Neuronal stem cell (in vitro differentiated cells): Measurements from ENCODE around the gene RSPRY1.

Experiments used
- DNase-seq: peaks from one replicate; pipeline ENCODE4 v3.0.0-alpha.2; 2013; ENCODE audit warnings: low spot score
- H2AFZ ChIP-seq: one replicate; pipeline ENCODE4 v1.6.1; 2013; ENCODE audit warnings: mild to moderate bottlenecking, low read length, inconsistent platforms
- H2AK5ac ChIP-seq: 2 replicates; pipeline ENCODE4 v1.6.1; 2013; ENCODE audit warnings: low read depth, mild to moderate bottlenecking, inconsistent platforms, low read length, moderate library complexity, mixed read lengths
- H2BK120ac ChIP-seq: 2 replicates; pipeline ENCODE4 v1.6.1; 2013; ENCODE audit warnings: low read depth, mild to moderate bottlenecking, inconsistent platforms, low read length, moderate library complexity, mixed read lengths
- H2BK12ac ChIP-seq: one replicate; pipeline ENCODE4 v1.6.1; 2013; ENCODE audit warnings: low read length, inconsistent platforms
- H2BK15ac ChIP-seq: 2 replicates; pipeline ENCODE4 v1.6.1; 2013; ENCODE audit warnings: mild to moderate bottlenecking, low read length, inconsistent platforms, mixed read lengths
- H2BK5ac ChIP-seq: one replicate; pipeline ENCODE4 v1.6.1; 2013; ENCODE audit warnings: inconsistent platforms, mild to moderate bottlenecking, low read length, moderate library complexity
- H3K14ac ChIP-seq: one replicate; pipeline ENCODE4 v1.6.1; 2013; ENCODE audit warnings: low read length, inconsistent platforms
- H3K18ac ChIP-seq: 2 replicates; pipeline ENCODE4 v1.6.1; 2013; ENCODE audit warnings: low read length, inconsistent platforms
- H3K23ac ChIP-seq: 2 replicates; pipeline ENCODE4 v1.6.1; 2013; ENCODE audit warnings: low read depth, mild to moderate bottlenecking, mixed read lengths, low read length, inconsistent platforms; ENCODE audit not compliant: poor library complexity
- H3K27ac ChIP-seq: replicated peaks from 3 replicates; pipeline ENCODE4 v1.5.1; 2013; ENCODE audit warnings: low read length, inconsistent platforms
- H3K27me3 ChIP-seq, 3 experiments: 2 replicates each; pipeline ENCODE4 v1.6.1; 2013; ENCODE audit warnings: low read length in 3 of 3, mild to moderate bottlenecking in 2 of 3, inconsistent platforms in 1 of 3, low read depth in 1 of 3, mixed read lengths in 1 of 3, moderate library complexity in 1 of 3; ENCODE audit not compliant: control insufficient read depth in 3 of 3, insufficient read depth in 3 of 3
- H3K36me3 ChIP-seq, 2 donors: replicated peaks in 1 of 2; 2 replicates each; pipeline ENCODE4 v1.6.1; 2013; ENCODE audit warnings: low read length in 2 of 2; ENCODE audit not compliant: control insufficient read depth in 2 of 2, insufficient read depth in 2 of 2
- H3K4ac ChIP-seq: 2 replicates; pipeline ENCODE4 v1.6.1; 2013; ENCODE audit warnings: inconsistent platforms, mild to moderate bottlenecking, low read length, moderate library complexity
- H3K4me1 ChIP-seq, 2 donors: 1 replicate in 1 of 2; 2 replicates in 1 of 2; pipeline ENCODE4 v1.6.1; 2013; ENCODE audit warnings: low read length in 2 of 2, low read depth in 1 of 2; ENCODE audit not compliant: control insufficient read depth in 2 of 2, insufficient read depth in 1 of 2
- H3K4me2 ChIP-seq: one replicate; pipeline ENCODE4 v1.6.1; 2013; ENCODE audit warnings: mild to moderate bottlenecking, low read length, inconsistent platforms; ENCODE audit not compliant: insufficient read depth, poor library complexity, severe bottlenecking
- H3K4me3 ChIP-seq, 2 donors: 2 replicates each; pipeline ENCODE4 v1.5.1; 2013; ENCODE audit warnings: low read length in 2 of 2, mild to moderate bottlenecking in 2 of 2, inconsistent platforms in 1 of 2, moderate library complexity in 1 of 2
- H3K79me1 ChIP-seq: one replicate; pipeline ENCODE4 v1.6.1; 2013; ENCODE audit warnings: low read depth, mild to moderate bottlenecking, inconsistent platforms, low read length, moderate library complexity
- H3K9ac ChIP-seq: one replicate; pipeline ENCODE4 v1.6.1; 2013; ENCODE audit warnings: mild to moderate bottlenecking, low read depth, low read length, inconsistent platforms; ENCODE audit not compliant: poor library complexity
- H3K9me3 ChIP-seq, 2 donors: replicated peaks in 1 of 2; 2 replicates each; pipeline versions ENCODE3 to v1.6.1; 2013; ENCODE audit warnings: low read length in 2 of 2, mild to moderate bottlenecking in 2 of 2, inconsistent platforms in 1 of 2, low read depth in 1 of 2, mixed read lengths in 1 of 2, moderate library complexity in 1 of 2; ENCODE audit not compliant: control insufficient read depth in 2 of 2, insufficient read depth in 1 of 2
- H4K8ac ChIP-seq: one replicate; pipeline ENCODE4 v1.6.1; 2013; ENCODE audit warnings: low read depth, mild to moderate bottlenecking, inconsistent platforms, low read length, moderate library complexity
- H4K91ac ChIP-seq: one replicate; pipeline ENCODE4 v1.6.1; 2013; ENCODE audit warnings: low read length, low read depth, mild to moderate bottlenecking, inconsistent platforms; ENCODE audit not compliant: poor library complexity
- WGBS, 2 donors: extraction: QIAGEN DNeasy Blood & Tissue Kit; methylation state at CpG; one replicate each; pipeline ENCODE4 v1.1.7; 2013; ENCODE audit warnings: missing lambda C conversion rate in 2 of 2, mixed read lengths in 1 of 2; ENCODE audit not compliant: insufficient read length in 2 of 2, insufficient replicate concordance in 1 of 2; ENCODE audit errors: extremely low coverage in 2 of 2; 5-methylcytosine and 5-hydroxymethylcytosine counted together

The RSPRY1 gene

DNA sequence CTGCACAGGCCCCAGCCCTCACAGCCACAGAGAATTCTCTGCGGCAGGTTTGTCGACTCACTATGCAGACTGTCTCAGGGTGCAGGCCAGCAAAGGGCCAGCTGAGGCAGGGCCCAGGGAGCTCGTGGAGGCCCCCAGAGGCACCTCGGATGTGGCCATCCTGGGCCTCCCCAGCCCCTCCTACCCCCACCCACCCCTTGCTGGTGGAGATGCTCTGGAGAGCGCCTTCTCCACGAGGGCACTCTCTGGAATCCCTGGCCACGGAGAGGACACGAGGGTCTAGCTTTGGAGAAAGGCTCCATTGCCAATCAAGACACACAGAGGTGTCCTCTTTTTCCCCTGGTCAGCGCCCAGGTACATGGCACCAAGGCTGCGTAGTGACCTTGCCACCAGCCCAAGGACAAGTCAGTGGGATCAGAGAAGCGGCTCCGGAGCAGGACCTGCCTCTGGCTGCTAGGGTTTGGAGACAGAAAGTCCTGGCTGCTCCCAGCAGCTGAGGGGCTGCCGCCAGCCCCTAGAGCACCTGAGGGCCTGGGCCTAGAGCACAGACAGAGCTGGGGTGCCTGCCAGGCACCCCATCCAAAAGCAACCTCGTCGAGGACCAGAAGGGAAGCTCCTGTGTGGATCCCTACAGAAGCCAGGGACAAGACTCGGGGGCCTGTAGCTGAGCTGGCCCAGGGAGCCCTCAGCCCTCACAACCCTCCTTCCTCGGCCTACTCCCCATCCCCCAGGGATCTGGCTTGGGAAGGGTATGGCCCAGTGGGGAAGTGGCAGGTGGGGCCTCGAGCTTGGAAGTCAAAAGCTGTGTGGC, 77.6 kb downstream of the RSPRY1 start:
- Histone ChIP-seq H3K79me1 (no peaks in the 10 kb centered on the region), H3K9ac (no peak overlapping the region), H3K23ac (peak overlapping the region; percentile 25), H3K27me3 (no peaks in the 10 kb centered on the region), H3K4ac (no peak overlapping the region), H2BK12ac (peak overlapping the region; percentile 85), H2BK5ac (no peak overlapping the region), H2AK5ac (peak overlapping the region; percentile 99), H2AFZ (peak overlapping the region; percentile 54), H3K4me3 (no peak overlapping the region), H4K91ac (peak overlapping the region; percentile 56), H3K14ac (no peak overlapping the region), H3K4me1 (peaks cover 9 to 14% of the 10 kb centered on the region in 2 donors), H4K8ac (no peak overlapping the region), H3K18ac (peak overlapping the region; percentile 92), H3K27ac (no peak overlapping the region), H3K36me3 (no peaks in the 10 kb centered on the region), H3K9me3 (no peaks in the 10 kb centered on the region), H2BK15ac (peak overlapping the region; percentile 98), H2BK120ac (peak overlapping the region; percentile 97), H3K4me2 (no peak overlapping the region)
- WGBS, 2 donors, result no CpG with 5 or more reads among the region's 18 CpGs
- DNase-seq, result no peak

DNA sequence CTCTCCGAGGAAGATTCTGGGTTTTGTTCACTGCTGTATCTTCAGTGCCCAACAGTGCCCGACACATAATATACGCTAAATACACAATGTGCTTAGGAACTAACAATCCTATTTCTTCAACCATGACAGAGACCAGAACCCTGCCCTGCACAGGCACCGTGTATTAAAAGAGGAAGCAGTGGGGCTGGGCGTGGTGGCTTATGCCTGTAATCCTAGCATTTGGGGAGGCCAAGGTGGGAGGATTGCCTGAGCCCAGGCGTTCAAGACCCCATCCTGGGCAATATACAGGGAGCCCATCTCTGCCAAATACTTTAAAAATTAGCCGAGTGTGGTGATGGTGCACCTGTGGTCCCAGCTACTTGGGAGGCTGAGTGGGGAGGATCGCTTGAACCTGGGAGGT, 78.3 kb downstream of the RSPRY1 start:
- Histone ChIP-seq H2BK15ac (peak overlapping the region; percentile 98), H2AFZ (peak overlapping the region; percentile 54), H2BK120ac (no peak overlapping the region), H3K23ac (no peak overlapping the region), H3K4me1 (peaks cover 6 to 15% of the 10 kb centered on the region in 2 donors), H3K4ac (no peak overlapping the region), H2BK12ac (peak overlapping the region; percentile 85), H3K4me2 (no peak overlapping the region), H3K18ac (peak overlapping the region; percentile 92), H3K4me3 (no peak overlapping the region), H2AK5ac (peak overlapping the region; percentile 99), H3K9me3 (no peaks in the 10 kb centered on the region), H3K9ac (no peak overlapping the region), H2BK5ac (peak overlapping the region; percentile 20), H3K27ac (no peak overlapping the region), H3K27me3 (no peaks in the 10 kb centered on the region), H4K8ac (no peak overlapping the region), H3K14ac (no peak overlapping the region), H3K79me1 (no peaks in the 10 kb centered on the region), H4K91ac (peak overlapping the region; percentile 56), H3K36me3 (no peaks in the 10 kb centered on the region)
- no peak for DNase-seq
- WGBS, 2 donors, result no CpG with 5 or more reads among the region's 8 CpGs

DNA sequence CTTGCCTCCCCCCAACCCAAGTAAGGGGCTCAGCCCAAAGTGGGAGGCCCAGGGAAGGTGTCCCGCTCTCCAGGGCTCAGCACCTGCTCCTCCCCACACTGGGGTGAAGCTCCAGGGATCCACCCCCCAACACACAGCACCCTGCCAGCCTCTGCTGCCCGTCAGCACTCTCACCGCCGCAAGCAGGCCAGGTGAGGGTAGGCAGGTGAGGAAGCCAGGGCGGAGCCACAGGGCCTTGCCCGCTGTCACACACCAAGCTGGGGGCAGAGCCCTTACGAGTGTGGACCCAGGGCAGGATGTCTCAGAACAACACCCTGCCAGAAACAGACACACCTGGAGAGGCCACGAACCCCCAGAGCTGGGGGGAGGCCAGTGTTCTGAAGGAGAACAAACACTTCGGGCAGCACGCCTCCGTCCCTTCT, 78.8 kb downstream of the RSPRY1 start:
- H2BK15ac ChIP-seq, result peak overlapping the region; percentile 99
- H2BK120ac ChIP-seq, result no peak overlapping the region
- no peak overlapping the region for H3K4me2 ChIP-seq
- peak overlapping the region; percentile 88 for H2AK5ac ChIP-seq
- H3K4me3 ChIP-seq, result no peak overlapping the region
- peak overlapping the region; percentile 31 for H3K18ac ChIP-seq
- no peak overlapping the region for H3K14ac ChIP-seq
- peaks cover 6 to 14% of the 10 kb centered on the region in 2 donors for H3K4me1 ChIP-seq
- no peak overlapping the region for H4K8ac ChIP-seq
- H2BK12ac ChIP-seq, result peak overlapping the region; percentile 70
- no peak overlapping the region for H3K4ac ChIP-seq
- peak overlapping the region; percentile 47 for H4K91ac ChIP-seq
- no peak overlapping the region for H2AFZ ChIP-seq
- no CpG with 5 or more reads among the region's 11 CpGs for WGBS, 2 donors
- no peaks in the 10 kb centered on the region for H3K27me3 ChIP-seq
- H3K79me1 ChIP-seq, result no peaks in the 10 kb centered on the region
- H2BK5ac ChIP-seq, result peak overlapping the region; percentile 20
- no peak for DNase-seq
- no peaks in the 10 kb centered on the region for H3K36me3 ChIP-seq
- H3K27ac ChIP-seq, result no peak overlapping the region
- H3K9me3 ChIP-seq, result no peaks in the 10 kb centered on the region
- H3K23ac ChIP-seq, result no peak overlapping the region
- H3K9ac ChIP-seq, result no peak overlapping the region

DNA sequence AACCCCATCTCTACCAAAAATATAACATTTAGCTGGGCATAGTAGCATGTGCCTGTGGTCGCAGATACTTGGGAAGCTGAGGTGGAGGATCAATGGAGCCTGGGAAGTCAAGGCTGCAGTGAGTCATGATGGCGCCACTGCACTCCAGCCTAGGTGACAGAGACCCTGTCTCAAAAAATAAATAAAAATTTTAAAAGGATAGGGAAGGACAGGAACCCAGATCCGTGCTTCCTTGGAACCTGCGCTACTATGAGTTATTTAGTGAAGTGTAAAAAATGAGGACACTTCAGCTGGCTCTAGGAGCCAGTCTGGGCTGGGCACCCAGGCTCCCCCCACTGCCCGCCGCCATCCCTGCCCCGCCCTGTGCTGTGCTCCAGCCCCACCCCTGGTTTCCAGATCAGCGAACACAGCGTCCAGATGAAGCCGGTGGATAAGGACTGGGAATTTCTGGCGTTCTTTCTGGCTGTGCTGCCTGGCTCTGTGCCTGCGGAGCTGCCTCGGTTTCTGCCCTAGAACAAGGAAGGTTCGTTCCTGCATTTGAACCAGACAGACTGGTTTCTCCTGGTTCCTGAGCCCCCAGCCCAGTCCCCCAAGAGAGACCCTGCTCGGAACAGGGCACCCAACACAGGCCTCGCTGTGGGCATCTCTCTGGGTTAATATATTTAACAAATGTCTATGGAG, 79.9 kb downstream of the RSPRY1 start:
- H2BK5ac ChIP-seq, result no peak overlapping the region
- H3K4me1 ChIP-seq, result peaks cover 10 to 19% of the 10 kb centered on the region in 2 donors
- peak overlapping the region; percentile 0 for H2AK5ac ChIP-seq
- no peak overlapping the region for H3K9ac ChIP-seq
- no peak overlapping the region for H2BK120ac ChIP-seq
- H2BK12ac ChIP-seq, result no peak overlapping the region
- no CpG with 5 or more reads among the region's 16 CpGs for WGBS, 2 donors
- DNase-seq, result no peak
- no peak overlapping the region for H3K4me2 ChIP-seq
- no peaks in the 10 kb centered on the region for H3K79me1 ChIP-seq
- H2AFZ ChIP-seq, result peak overlapping the region; percentile 28
- no peak overlapping the region for H3K27ac ChIP-seq
- H2BK15ac ChIP-seq, result peak overlapping the region; percentile 61
- H3K4me3 ChIP-seq, result no peak overlapping the region
- no peaks in the 10 kb centered on the region for H3K36me3 ChIP-seq
- no peak overlapping the region for H4K91ac ChIP-seq
- no peaks in the 10 kb centered on the region for H3K27me3 ChIP-seq
- H3K23ac ChIP-seq, result no peak overlapping the region
- H3K9me3 ChIP-seq, result no peaks in the 10 kb centered on the region
- no peak overlapping the region for H3K14ac ChIP-seq
- no peak overlapping the region for H4K8ac ChIP-seq
- H3K18ac ChIP-seq, result peak overlapping the region; percentile 78
- H3K4ac ChIP-seq, result no peak overlapping the region
